HepG2 (cell line): ENCODE data around the gene SGF29. TPM values are rescaled to one million over a fixed set of nuclear protein-coding genes. Genes with fewer than 3 reads are reported as not detected.

Source experiments
- ATAD3A ChIP-seq: sonication (generic); formaldehyde crosslinking; IDR thresholded peaks from 2 replicates; pipeline ENCODE4 v1.4.0; 2020; ENCODE audit warnings: missing genetic modification reagents
- GABPB1 ChIP-seq: IDR thresholded peaks from 2 replicates; pipeline ENCODE4 v1.6.1; 2016; ENCODE audit warnings: mild to moderate bottlenecking, missing genetic modification reagents, moderate library complexity, missing compliant biosample characterization
- NFE2L1 ChIP-seq: sonication (generic); formaldehyde crosslinking; IDR thresholded peaks from 2 replicates; pipeline ENCODE4 v1.4.0; 2020; ENCODE audit warnings: missing genetic modification reagents, mild to moderate bottlenecking, borderline replicate concordance
- RFXAP ChIP-seq: sonication (generic); formaldehyde crosslinking; IDR thresholded peaks from 2 replicates; pipeline ENCODE4 v1.4.0; 2020; ENCODE audit warnings: missing genetic modification reagents, borderline replicate concordance
- ZBTB42 ChIP-seq: sonication (generic); formaldehyde crosslinking; IDR thresholded peaks from 2 replicates; pipeline ENCODE4 v1.5.0; 2020; ENCODE audit warnings: mild to moderate bottlenecking, missing genetic modification reagents
- ZNF282 ChIP-seq: fragments of 450-650 bp; IDR thresholded peaks from 2 replicates; pipeline ENCODE4 v1.6.1; 2018; ENCODE audit not compliant: partially characterized antibody
- ZNF589 ChIP-seq: sonication (generic); formaldehyde crosslinking; conservative IDR thresholded peaks from 2 replicates; pipeline ENCODE4 v1.8.0; 2022; ENCODE audit warnings: mild to moderate bottlenecking, moderate library complexity, missing genetic modification reagents
- polyA plus RNA-seq, 8 experiments: library from polyadenylated mRNA; depleted of rRNA in 3 of 8; stranded (reverse) in 7 of 8; unstranded in 1 of 8; fragments of >200 nt; fragmentation: Illumina TruSeq in 4 of 8; extraction: Trizol in 4 of 8; gene quantifications; 2 replicates each; pipeline versions ENCODE4 v1.2.1 to v1.2.3, GENCODE V29; 2011 to 2016; ENCODE audit warnings: low read depth in 4 of 8, missing spikeins in 1 of 8, mixed read lengths in 1 of 8; ENCODE audit not compliant: insufficient read depth in 1 of 8
- total RNA-seq, 5 experiments: library from RNA; depleted of rRNA; stranded (reverse); fragments of >200 nt; fragmentation: Illumina TruSeq; extraction: Trizol; gene quantifications; 2 replicates each; pipeline ENCODE4 v1.2.3, GENCODE V29; 2016; ENCODE audit warnings: low read depth in 1 of 5
- TF ChIP-seq, protein P1 (sequence below): sonication (generic); formaldehyde crosslinking; IDR thresholded peaks from 2 replicates; pipeline ENCODE4 v1.5.0; 2020; ENCODE audit warnings: missing genetic modification reagents, mild to moderate bottlenecking, borderline replicate concordance
- TF ChIP-seq, protein P2 (sequence below): sonication (generic); formaldehyde crosslinking; conservative IDR thresholded peaks from 2 replicates; pipeline ENCODE4 v1.4.0; 2020; ENCODE audit warnings: missing genetic modification reagents
- TF ChIP-seq, protein P3 (sequence below): IDR thresholded peaks from 2 replicates; pipeline ENCODE4 v1.6.1; 2016; ENCODE audit warnings: low read depth, borderline replicate concordance
- TF ChIP-seq, protein P4 (sequence below): sonication (generic); formaldehyde crosslinking; IDR thresholded peaks from 2 replicates; pipeline ENCODE4 v1.8.0; 2023; ENCODE audit warnings: mild to moderate bottlenecking, missing genetic modification reagents
- TF ChIP-seq, protein P5 (sequence below): sonication (generic); formaldehyde crosslinking; IDR thresholded peaks from 2 replicates; pipeline ENCODE4 v1.9.0; 2022; ENCODE audit warnings: missing genetic modification reagents, mild to moderate bottlenecking, borderline replicate concordance
- TF ChIP-seq, protein P6 (sequence below): sonication (generic); formaldehyde crosslinking; IDR thresholded peaks from 2 replicates; pipeline ENCODE4 v1.4.0; 2020; ENCODE audit warnings: mild to moderate bottlenecking, low read depth, missing genetic modification reagents
- TF ChIP-seq, protein P7 (sequence below): sonication (generic); formaldehyde crosslinking; IDR thresholded peaks from 2 replicates; pipeline ENCODE4 v1.5.1; 2020; ENCODE audit warnings: mild to moderate bottlenecking, missing genetic modification reagents

The SGF29 gene
- total and polyA plus RNA-seq, 2 of the 13 experiments (the other 11 are each of a cell fraction or from before 2014, with no cell fraction given) = 5.0 to 29.4 TPM

DNA sequence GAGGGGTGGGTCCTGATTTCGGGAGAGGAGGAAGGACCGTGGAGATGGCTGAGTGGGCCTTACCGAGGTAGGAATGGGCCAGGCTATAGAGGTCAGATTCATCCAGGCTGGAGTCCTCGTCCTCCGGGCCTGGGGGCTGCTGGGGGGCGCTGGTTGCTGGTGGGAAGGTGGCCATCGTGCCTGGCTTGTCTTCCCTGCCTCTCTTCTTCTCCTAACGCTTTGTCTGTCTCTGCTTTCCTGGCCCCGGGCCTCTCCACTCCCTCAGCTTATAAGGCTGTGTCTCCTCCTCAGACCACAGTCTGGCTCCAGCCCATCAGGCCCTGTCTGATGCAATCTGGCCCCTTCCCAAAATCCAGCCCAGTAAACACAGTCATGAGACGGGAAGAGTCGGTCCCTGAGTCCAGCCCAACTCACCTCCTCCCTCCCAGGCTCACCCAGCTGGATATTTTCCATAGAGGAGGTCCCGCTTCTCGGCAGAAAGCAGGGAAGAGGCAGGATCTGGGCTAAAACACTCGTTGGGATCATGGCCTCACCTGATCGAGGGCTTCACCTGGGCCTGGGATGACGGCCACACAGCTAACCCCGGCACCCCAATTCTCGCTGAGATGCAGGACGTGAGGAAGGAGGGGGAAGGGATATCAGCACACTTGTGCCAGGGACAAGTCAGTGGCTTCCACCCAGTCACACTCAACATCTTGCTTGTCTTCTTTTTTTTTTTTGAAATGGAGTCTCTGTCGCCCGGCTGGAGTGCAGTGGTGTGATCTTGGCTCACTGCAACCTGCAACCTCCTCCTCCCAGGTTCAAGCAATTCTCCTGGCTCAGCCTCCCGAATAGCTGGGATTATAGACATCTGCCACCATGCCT is 14.8 kb upstream of the SGF29 start, which contains the start of gene NUPR1 (continued):
- TF ChIP-seq, protein P1, sequence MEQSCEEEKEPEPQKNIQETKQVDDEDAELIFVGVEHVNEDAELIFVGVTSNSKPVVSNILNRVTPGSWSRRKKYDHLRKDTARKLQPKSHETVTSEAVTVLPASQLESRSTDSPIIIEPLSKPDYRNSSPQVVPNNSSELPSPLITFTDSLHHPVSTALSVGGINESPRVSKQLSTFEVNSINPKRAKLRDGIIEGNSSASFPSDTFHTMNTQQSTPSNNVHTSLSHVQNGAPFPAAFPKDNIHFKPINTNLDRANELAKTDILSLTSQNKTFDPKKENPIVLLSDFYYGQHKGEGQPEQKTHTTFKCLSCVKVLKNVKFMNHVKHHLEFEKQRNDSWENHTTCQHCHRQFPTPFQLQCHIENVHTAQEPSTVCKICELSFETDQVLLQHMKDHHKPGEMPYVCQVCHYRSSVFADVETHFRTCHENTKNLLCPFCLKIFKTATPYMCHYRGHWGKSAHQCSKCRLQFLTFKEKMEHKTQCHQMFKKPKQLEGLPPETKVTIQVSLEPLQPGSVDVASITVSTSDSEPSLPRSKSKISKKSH = peak; percentile 56; the same call in 1 of the 2 replicates
- TF ChIP-seq, protein P2, sequence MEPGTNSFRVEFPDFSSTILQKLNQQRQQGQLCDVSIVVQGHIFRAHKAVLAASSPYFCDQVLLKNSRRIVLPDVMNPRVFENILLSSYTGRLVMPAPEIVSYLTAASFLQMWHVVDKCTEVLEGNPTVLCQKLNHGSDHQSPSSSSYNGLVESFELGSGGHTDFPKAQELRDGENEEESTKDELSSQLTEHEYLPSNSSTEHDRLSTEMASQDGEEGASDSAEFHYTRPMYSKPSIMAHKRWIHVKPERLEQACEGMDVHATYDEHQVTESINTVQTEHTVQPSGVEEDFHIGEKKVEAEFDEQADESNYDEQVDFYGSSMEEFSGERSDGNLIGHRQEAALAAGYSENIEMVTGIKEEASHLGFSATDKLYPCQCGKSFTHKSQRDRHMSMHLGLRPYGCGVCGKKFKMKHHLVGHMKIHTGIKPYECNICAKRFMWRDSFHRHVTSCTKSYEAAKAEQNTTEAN (CRISPR knock-in tag) = 0 out of 2 replicates have a peak, but pooled peaks have one; percentile 72
- TF ChIP-seq ATAD3A (CRISPR knock-in tag) (no peak), NFE2L1 (CRISPR knock-in tag) (no peak), ZNF589 (CRISPR knock-in tag) (no peak), ZNF282 (no peak), GABPB1 (CRISPR knock-in tag) (peak; percentile 56), ZBTB42 (no peak), RFXAP (CRISPR knock-in tag) (0 out of 2 replicates have a peak, but pooled peaks have one; percentile 37)
- TF ChIP-seq, protein P3, sequence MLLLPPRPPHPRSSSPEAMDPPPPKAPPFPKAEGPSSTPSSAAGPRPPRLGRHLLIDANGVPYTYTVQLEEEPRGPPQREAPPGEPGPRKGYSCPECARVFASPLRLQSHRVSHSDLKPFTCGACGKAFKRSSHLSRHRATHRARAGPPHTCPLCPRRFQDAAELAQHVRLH (CRISPR knock-in tag) = peak; percentile 51; the same call in 1 of the 2 replicates
- TF ChIP-seq, protein P4, sequence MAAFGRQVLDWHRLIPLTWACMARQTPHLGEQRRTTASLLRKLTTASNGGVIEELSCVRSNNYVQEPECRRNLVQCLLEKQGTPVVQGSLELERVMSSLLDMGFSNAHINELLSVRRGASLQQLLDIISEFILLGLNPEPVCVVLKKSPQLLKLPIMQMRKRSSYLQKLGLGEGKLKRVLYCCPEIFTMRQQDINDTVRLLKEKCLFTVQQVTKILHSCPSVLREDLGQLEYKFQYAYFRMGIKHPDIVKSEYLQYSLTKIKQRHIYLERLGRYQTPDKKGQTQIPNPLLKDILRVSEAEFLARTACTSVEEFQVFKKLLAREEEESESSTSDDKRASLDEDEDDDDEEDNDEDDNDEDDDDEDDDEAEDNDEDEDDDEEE (CRISPR knock-in tag) = no peak; the same call in 1 of the 2 replicates
- TF ChIP-seq, protein P5, sequence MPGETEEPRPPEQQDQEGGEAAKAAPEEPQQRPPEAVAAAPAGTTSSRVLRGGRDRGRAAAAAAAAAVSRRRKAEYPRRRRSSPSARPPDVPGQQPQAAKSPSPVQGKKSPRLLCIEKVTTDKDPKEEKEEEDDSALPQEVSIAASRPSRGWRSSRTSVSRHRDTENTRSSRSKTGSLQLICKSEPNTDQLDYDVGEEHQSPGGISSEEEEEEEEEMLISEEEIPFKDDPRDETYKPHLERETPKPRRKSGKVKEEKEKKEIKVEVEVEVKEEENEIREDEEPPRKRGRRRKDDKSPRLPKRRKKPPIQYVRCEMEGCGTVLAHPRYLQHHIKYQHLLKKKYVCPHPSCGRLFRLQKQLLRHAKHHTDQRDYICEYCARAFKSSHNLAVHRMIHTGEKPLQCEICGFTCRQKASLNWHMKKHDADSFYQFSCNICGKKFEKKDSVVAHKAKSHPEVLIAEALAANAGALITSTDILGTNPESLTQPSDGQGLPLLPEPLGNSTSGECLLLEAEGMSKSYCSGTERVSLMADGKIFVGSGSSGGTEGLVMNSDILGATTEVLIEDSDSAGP = peak; percentile 69
- TF ChIP-seq, protein P6, sequence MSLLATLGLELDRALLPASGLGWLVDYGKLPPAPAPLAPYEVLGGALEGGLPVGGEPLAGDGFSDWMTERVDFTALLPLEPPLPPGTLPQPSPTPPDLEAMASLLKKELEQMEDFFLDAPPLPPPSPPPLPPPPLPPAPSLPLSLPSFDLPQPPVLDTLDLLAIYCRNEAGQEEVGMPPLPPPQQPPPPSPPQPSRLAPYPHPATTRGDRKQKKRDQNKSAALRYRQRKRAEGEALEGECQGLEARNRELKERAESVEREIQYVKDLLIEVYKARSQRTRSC (CRISPR knock-in tag) = no peak
- TF ChIP-seq, protein P7, sequence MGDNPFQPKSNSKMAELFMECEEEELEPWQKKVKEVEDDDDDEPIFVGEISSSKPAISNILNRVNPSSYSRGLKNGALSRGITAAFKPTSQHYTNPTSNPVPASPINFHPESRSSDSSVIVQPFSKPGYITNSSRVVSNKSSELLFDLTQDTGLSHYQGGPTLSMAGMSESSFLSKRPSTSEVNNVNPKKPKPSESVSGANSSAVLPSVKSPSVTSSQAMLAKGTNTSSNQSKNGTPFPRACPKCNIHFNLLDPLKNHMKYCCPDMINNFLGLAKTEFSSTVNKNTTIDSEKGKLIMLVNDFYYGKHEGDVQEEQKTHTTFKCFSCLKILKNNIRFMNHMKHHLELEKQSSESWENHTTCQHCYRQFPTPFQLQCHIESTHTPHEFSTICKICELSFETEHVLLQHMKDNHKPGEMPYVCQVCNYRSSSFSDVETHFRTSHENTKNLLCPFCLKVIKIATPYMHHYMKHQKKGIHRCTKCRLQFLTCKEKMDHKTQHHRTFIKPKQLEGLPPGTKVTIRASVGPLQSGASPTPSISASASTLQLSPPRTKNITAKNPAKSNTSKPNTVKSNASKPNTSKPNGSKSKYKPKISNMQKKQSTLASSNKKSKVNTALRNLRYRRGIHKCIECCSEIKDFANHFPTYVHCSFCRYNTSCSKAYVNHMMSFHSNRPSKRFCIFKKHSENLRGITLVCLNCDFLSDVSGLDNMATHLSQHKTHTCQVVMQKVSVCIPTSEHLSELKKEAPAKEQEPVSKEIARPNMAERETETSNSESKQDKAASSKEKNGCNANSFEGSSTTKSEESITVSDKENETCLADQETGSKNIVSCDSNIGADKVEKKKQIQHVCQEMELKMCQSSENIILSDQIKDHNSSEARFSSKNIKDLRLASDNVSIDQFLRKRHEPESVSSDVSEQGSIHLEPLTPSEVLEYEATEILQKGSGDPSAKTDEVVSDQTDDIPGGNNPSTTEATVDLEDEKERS (CRISPR knock-in tag) = no peak
